ENCODE measurements around the gene JPH4.

JPH4 gene

GRCh38 chr14:23565626-23566025, 13.0 kb downstream of the JPH4 start:
- DNase-seq (ENCODE audit: extremely low read depth in 1 of 2, low read depth in 1 of 2), result no peak

DNA sequence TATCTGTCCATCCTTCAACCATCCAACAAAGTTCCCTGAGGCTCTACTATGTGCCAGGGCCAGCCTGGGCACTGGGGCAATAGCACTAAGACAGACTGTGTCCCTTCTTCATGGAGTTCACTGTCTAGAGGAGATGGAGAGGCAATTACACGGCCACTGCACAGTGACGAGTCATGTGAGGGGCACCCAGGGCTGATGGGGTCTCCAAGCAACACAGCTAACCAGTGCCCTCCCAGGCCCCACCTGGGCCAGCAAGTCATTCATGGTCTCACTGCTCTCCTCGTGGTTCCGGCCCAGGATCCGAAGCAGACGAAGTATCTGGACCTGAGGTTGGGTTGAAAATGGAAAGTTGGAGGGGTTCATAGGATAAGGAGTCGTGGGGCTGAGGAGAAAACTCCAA, 13.7 kb downstream of the JPH4 start:
- no peak for DNase-seq (ENCODE audit: extremely low read depth in 1 of 2, low read depth in 1 of 2)

- DNase-seq (ENCODE audit: extremely low read depth in 1 of 2, low read depth in 1 of 2), result no peak
Observed at GRCh38 chr14:23564181-23564812, 14.3 kb downstream of the JPH4 start.

- no peak for DNase-seq (ENCODE audit: extremely low read depth in 1 of 2, low read depth in 1 of 2)
Observed at GRCh38 chr14:23563473-23564180, 15.0 kb downstream of the JPH4 start.

DNA sequence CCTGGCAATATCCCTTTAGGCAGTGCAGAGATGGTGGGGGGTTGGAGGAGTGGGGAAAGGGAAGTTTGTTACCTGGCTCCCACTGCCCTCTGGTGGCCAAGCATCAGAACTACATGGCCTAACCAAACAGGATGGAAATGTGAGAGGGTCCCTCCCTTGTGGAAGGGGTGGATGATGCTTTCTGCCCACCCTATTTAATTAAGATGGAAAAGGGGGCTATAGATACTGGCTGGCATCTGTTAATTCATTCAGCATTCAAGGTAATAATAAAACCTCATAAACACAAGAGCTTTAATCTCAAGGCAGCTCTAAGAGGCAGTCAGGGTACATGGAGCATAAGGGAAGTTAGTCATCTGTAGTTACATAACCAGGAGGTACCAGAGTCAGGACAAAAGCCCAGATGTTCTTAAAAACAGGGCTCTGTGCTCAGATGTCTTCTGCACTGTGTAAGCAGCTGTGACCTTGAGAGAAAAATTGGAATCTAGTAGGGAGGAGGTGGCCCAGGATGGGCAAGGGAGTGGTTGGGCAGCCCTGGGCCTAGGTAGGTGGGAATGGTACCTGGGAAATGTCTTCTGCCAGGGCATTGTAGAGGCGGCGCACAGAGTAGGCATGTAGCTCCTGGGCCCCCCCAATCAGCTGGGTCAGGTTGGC, 15.6 kb downstream of the JPH4 start:
- peak in 1 of 2 donors; percentile 33 for DNase-seq (ENCODE audit: extremely low read depth in 1 of 2, low read depth in 1 of 2)

GRCh38 chr14:23561873-23562821, 16.4 kb downstream of the JPH4 start:
- no peak for DNase-seq (ENCODE audit: extremely low read depth in 1 of 2, low read depth in 1 of 2)

DNA sequence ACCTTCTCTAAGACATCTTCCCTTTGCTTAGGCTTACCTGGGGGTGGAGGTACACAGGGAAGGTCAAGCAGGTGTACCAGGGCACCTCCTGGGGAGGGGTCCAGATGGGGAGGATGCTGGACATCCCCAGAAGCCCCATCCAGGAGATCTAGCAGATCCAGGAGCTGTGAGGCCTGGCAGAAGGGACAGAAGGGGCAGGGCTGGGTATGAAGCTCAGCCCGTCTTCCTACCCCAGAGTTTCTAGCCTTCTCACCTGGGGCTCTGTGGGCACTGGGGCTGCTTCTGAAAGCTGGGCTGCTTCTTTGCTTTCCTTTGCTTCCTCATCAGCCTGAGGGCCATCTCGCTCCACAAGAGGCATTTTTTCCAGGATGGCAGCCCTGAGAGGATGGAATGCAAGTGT, 17.3 kb downstream of the JPH4 start:
- no peak for DNase-seq (ENCODE audit: extremely low read depth in 1 of 2, low read depth in 1 of 2)

- no peak for DNase-seq (ENCODE audit: extremely low read depth in 1 of 2, low read depth in 1 of 2)
Observed at GRCh38 chr14:23559926-23560520, 18.6 kb downstream of the JPH4 start.

- peak; percentile 44 to 65 for DNase-seq (ENCODE audit: extremely low read depth in 1 of 2, low read depth in 1 of 2)
Observed at GRCh38 chr14:23559010-23559925, 19.3 kb downstream of the JPH4 start.

DNA sequence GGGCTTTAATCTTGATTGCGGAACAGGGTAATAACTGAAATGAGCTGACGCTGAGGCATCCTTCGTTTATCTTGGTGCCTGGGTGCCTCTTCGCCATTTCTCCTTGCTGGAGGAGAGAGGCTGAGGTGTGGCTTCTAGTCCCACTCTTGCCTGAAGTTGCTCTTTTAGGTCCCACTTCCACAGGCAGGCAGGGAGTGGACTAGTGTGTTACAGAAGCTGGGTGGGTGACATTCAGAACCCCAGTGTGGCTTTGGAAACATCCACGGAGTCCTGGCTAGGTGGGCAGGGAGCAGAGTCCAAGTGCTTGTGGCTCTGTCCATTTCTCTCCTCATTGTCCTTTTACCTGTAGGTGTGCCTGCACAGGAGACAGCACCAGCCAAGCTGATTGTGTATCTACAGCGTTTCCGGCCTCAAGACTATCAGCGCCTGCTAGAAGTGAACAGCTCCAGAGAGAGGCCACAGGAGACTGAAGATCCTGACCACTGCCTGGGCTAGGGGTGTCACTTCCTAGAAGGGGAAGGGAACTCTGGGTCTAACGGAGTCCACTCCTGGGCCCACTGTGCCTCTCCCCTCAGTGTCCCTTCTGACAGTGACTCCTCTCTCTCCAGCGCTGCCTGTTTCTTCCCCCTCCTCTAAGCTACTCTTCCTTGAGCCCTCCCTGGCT, 20.1 kb downstream of the JPH4 start:
- no peak for DNase-seq (ENCODE audit: extremely low read depth in 1 of 2, low read depth in 1 of 2)

GRCh38 chr14:23557946-23558345, 20.6 kb downstream of the JPH4 start:
- DNase-seq (ENCODE audit: extremely low read depth in 1 of 2, low read depth in 1 of 2), result no peak

DNA sequence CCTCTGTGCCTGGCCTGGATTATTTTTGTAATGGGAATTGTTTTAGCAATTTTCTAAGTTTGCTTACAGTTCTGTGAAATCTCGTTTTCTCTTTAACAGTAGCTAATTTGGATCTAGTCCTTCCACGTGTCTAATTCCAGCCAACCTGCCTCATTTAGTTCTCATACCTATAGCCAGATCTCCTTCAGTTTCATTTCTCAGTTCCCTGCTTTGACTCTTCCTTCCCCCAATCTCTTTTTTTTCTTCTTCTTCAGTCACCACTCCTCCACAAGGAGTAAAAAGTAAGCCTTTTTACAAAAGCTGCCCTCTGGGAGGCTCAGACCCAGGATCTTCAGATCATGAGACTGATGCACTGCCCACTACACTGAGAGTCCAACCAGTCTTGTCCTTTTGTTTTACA, 21.1 kb downstream of the JPH4 start:
- DNase-seq (ENCODE audit: extremely low read depth in 1 of 2, low read depth in 1 of 2), result no peak

DNA sequence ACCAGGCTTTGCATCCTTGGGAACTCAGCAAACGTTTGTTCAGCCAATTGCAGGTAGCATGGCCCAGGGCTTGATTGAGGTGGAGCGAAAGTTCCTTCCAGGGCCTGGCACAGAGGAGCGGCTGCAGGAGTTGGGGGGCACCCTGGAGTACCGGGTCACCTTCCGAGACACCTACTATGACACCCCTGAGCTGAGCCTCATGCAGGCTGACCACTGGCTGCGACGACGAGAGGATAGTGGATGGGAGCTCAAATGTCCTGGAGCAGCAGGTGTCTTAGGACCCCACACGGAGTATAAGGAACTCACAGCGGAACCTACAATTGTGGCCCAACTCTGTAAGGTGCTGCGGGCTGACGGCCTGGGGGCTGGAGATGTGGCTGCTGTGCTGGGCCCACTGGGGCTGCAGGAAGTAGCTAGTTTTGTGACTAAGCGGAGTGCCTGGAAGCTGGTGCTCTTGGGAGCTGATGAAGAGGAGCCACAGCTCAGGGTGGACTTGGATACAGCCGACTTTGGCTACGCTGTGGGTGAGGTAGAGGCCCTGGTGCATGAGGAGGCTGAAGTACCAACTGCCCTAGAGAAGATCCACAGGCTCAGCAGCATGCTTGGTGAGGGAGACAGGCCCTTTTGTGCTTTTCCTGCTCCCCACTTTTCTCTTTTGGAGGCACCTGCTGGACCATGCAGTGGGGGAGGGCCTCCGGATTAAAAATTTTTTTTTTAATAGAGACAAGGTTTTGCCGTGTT, 21.7 kb downstream of the JPH4 start:
- DNase-seq (ENCODE audit: extremely low read depth in 1 of 2, low read depth in 1 of 2), result no peak

DNA sequence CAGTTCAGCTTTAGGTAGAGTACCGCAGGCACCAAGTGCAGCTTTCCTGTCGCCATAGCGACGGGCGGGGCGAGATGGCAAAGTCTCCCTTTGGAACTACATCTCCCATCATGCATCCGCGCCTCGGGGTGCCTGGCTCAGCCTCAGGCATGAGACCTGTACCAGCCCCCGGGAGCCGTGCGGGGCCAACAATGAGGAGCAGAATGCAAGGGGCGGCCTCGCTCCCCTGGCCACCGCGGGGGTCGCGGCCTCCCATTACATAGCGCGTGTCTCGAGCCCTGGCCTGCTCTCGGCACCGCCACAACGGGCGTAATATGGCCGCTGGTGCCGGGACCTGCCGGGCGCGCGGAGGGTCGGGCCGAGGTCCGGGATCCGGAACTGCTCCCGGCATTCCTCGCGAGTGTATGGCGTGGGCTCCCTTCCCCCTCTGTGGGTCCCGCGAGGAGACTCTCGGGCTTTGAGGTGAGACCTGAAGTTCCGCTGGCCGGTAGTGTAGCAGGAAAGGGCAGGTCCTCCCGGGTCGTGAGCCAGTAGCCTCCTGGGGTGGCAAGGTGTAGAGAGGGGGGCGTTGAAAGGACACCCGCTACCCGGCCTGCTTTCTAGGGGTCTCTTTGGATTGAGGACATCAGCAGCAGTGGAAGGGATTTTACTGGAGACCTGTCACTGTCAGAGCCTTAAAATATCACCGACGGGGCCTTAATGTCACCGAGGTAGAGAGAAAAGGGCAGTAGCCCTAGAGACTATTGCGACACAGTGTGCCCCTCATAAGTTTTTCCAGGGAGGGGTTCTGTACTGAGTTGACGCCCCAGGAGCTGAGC, 22.5 kb downstream of the JPH4 start, which contains the start of gene THTPA:
Gene THTPA, plus strand, starts transcription at position 390 of the 818 bp plus-strand sequence. CDS start 487 bp downstream, outside the sequence.
- DNase-seq (ENCODE audit: extremely low read depth in 1 of 2, low read depth in 1 of 2), result peak; percentile 85 to 91

- no peak for DNase-seq (ENCODE audit: extremely low read depth in 1 of 2, low read depth in 1 of 2)
Observed at GRCh38 chr14:23555533-23555881, 23.1 kb downstream of the JPH4 start.

DNA sequence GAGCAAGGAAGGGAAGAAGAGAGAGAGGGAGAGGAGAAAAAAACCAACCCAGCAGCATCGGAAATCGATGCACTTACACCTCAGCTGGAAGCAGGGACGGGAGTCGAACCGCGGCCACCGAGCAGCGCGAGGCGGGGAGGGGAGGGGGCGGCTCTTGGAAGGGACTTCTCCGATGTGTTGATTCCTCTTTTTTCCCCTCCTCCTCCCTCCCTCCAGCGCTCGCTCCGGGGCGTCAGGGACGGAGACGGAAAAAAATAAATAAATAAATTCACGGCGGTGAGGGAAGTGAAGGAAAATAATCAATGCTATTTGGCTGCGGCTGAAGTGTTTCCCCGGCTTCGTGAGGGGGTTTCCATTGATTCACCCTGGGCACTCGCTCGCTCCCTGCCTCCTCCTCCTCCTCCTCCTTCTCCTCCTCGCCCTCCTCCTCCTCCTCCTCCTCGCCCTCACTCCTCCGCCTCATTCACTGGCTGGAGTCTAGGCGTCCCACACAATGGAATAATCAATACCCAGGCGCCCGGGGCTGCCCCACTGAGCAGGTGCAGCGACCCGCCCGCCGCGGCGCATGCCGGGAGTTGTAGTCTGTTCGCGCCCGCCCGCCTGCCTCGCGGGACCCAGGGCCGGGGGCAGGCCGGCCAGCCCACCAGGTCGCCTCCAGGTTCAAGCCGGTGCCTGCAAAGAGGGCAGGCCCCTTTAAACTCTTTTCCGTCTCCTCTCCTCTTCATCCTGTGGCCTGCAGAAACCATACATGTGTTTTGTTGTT, 27.1 kb downstream of the JPH4 start, which contains the start of gene ZFHX2:
Gene ZFHX2, minus strand, starts transcription at position 500 of the 763 bp plus-strand sequence. CDS start 16,440 bp downstream, outside the sequence.
- DNase-seq (ENCODE audit: extremely low read depth in 1 of 2, low read depth in 1 of 2), result peak; percentile 23 to 67
